Activated CD4-positive, alpha-beta T cell treated with anti-CD3 and anti-CD28 coated beads, Interleukin-2, amount 50 U/mL, for 4 hours (primary cell): ENCODE results near the gene CLDN7.
A peak's percentile ranks its signal among the peaks of the same experiment; 100 is the strongest.

Source experiments
- DNase-seq, 2 experiments: peaks; one replicate each; pipeline ENCODE4 v3.0.0-alpha.2; 2020

Gene CLDN7

DNA sequence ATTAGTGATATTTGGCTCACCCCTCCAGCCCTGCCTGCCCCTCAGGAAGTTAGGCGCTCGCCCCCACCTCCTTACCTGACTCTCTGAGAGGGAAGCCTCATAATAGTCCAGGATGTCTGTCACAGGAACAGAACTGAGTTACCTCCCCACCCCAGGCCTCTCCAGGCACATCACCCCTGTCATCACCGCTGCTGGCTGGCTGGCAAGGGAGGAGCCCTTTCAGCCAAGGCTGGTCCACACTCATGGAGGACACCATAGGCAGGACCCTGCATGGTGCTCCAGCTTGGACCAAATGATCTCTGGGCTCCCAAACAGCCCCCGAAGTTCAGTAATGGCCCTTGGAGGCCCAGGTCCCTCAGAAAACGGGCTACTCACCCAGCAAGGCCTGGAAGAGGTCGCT, 44.1 kb downstream of the CLDN7 start:
- no peak for DNase-seq

DNA sequence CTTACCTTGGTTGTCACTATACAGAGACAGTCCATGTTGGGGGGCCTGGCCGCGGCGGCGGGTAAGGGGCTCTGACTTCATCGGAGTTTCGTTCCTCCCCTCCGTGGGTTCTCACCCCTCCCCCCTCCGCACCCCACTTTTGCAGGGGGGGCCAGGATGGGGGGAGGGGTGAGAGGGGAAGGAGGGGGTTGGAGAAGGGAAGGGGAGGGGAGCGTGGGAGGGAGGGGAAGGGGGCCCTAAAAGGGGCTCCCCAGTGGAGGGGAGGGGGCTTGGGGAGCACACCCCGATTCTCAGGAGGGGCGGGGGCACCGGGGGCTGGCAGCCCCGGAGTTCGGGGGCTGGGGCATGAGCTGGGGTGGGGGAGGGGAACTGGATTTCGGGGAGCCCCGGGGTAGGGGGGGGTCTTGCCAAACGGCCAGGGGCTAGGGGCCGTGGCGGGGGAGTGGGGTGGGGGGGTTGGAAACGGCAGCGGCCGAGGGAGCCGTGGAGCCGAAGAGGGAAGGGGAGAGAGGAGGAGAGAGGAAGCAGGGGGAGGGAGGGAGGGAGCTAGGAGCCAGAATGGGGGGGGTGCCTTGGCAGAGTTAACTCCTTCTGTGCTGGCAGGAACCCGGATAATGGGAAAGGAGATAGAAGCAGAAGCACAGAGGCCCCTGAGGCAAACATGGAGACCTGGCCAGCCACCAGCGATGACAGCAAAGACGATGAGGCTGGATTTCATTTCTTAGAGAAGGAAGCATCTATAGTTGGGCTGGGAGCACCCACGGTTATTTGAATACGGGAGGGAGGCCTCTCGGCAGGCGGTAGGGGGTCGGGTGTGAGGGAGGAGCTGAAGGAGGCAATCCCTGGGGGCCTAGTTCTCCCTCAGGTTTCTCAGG, 44.9 kb downstream of the CLDN7 start:
- DNase-seq = no peak

DNA sequence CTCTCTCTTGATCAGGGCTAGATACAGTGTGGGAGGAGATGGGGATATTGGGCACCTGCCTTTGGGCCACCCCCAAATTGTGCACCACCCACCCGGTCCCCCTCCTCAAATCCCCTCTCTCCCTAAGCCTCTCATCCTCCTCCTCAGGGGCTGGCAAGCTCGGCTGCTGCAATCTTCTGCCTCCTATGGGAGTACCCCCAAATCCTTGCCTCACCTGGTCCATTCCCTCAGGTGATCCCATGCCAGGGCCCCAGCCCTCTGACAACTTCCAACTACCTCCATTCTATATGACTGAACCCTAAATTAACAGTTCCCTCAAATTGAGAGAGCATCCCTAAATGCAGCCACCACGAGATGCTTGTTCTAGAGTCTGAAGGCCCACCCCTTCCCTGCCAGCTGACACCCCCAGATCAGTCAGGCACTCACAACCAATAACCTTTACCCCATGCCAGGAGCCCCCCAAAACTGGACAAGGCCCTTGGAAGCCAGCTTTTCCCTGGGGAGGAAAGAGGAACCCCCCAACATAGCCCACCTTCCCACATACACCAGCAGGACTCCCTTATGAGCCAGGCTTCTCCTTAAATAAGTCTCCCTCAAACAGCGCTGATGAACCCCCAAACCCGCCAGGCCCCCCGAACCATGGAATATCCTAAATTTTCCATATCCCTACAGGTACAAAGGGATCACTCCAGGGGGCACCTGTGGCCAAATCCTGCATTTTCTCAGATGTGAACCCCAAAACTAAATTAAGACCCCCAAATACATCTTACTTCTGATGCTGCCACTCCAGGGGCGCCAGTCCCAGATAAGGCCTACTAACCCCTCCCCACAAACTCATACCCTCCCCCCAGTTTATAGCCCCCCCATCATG, 45.8 kb downstream of the CLDN7 start:
- DNase-seq = no peak

DNA sequence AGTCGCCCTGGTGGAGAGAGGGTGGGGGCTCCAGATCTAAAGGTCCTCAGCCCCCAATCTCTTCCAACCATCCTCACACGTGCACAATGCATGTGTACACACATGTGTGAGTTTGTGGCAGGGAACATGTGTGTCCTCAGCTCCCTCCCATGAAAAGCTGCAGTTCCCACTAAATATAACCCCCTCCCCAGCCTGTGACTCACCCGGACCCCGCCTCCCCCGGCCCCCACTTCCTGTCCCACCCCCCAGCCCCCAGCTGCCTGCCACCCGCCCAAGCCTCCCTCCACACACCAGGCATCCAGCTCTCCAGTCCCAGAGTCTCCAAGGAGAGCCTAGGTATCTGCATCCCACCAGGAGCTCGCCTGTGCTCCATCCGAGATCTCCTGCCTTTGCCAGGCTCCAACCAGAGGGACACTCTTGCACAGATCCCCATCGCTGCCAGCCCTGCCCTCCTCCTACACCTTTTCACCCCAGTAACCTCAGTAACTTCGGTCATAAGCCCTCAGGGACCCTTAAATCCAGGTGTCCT, 46.6 kb downstream of the CLDN7 start:
- DNase-seq = no peak

DNA sequence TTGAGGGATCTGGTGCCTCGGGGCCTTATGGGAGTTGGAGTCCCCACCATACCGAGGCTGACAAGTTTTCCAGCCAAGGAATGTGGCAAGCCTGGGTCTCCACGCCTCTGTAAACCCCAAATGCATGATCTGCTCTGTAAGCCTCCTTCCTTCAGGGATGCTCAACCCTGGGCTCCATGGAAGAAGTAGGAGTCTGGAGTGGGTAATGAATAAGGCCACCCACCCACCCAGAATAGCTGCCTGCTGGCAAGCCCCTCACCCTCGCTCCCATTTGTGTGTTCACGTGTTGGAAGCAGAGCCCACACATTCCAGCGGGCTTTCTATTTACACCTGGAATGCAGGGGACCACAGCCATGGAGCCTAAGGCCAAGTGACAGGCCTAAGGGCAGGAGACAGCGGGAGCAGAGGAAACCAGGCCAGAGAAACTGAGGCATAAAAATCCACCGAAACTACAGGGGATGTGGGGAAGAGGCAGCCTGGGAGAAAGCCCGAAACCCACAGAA, 47.1 kb downstream of the CLDN7 start:
- DNase-seq = no peak

DNA sequence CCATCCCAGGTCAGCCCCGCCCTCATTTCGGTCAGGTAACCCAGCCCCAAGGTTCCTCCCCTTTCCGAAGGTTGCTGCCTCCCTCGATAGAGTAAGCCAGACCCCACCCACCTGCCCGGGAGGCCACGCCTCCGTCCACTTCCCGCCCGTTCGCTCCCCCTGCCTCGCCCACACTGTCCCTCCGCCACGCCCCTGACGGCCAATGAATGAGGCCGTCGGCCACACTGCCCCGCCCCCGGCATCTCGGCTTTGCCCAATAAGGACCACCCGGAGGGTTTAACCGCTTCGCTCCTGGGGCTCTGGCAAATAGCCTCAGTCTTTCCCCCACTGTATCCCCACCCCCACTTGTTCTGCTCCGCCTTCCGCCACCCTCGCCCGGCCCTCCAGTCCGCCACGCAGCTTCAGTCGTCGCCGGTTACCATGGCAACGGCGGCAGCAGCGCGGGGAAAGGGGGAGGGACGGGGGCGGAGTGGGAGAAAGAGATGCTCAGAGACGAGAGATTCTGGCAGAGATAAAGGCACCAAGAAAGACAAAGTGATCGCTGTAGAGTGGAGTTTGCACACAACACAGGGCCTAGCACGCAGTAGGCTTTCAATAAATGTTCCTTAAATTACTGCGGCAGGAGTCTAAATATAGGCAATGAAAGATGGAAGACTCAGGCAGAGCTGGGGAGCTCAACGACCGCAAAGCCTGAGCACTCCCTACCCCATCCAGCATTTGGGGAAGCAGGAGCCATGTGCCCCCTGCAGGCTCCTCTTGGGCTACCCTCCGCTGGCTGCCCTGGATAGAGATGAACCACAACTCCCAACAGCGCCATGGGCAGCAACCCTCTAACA, 47.8 kb downstream of the CLDN7 start:
- DNase-seq = peak; percentile 99

GRCh38 chr17:7213895-7214299, 48.4 kb downstream of the CLDN7 start:
- no peak for DNase-seq

DNA sequence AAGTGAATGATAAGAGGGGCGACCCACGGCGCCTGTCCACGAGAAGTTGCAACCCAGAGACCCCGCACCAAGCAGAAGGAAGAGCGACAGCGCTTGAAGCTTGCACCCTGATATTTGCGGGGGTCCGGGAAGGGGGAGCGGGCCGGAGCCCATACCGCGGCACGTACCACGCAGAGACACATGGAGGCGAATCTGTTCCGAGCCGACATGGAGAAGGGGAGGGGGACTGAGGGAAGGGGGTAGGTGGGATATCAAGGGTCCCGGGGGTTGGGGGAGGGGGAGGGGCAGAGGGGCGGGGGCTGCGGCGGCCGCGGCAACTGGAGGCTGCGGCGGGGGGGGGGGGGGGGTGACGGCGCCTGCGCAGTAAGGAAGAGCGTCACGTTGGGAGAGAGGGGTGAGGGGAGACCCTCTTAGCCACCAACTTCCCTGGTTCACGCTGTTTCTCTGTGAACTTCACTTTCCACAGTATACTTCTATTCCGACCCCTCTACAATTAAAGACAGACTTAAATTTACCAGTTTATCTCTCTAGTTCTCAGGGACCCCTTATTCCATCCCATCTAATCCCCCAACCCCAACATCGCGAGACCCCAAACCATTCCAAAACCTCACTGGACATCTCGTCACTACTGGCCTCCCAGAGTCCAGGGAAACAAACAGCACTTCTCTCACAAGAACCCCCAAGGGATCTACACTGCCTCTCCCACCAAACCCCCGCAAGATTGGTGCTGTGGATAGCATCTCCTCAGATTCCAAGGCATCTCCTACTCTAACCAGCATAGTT, 50.6 kb downstream of the CLDN7 start:
- DNase-seq = no peak
